ENCODE results near the gene AFAP1. TPM values are rescaled to one million over a fixed set of nuclear protein-coding genes. Genes with fewer than 3 reads are reported as not detected.

Gene AFAP1
- total and polyA plus RNA-seq, 8 donors, result 23.6 to 31.4 (median 27.4) TPM

DNA sequence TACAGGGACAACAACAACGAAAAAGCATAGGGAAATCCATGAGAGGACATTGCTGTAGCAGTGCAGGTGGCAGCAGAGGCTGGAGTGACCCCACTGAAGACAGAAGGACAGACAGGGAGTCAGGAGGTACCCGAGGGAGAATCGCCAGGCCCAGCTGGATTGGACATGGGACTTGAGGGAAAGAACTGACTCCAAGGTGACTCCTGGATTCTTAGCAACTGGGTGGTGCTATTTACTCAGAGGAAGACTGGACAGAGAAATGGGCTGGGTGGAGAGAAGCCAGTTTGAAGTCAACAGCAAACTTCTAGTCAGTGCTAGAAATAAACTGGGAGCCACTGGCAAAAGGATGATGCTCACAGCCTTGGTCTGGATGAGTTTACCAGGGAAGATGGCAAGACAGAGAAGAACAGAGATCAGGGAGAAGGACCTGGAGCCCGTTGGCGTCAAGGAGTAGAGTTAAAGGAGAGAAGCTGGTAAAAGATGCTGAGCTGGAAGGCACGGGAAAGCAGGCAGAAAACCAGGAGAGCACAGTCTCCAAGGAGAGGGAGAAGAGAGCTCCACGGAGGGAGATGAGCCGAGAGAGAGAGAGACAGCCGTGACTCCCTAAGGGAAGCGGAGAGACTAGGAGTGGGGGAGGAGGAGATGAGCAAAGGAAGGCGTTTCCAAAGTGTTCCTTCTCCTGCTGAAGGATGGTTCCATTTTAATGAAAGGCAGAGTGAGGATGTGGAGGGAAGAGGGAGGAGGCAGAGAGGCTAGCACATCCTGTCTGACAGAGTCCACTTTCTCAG, 119.4 kb downstream of the AFAP1 start:
- no peak for DNase-seq
- Histone ChIP-seq H3K9me3 (no peaks in the 10 kb centered on the region), H3K36me3 (peaks cover 0 to 22% of the 10 kb centered on the region in 2 donors), H3K27me3 (no peaks in the 10 kb centered on the region), H3K4me3 (no peak overlapping the region), H3K27ac (peak overlapping the region in 1 of 2 donors; percentile 13), H3K4me1 (peaks cover 6 to 10% of the 10 kb centered on the region in 2 donors)
- ATAC-seq, result no peak
- intact Hi-C loops (cut with DNase I), result no loop called here
- TF ChIP-seq, protein P1, sequence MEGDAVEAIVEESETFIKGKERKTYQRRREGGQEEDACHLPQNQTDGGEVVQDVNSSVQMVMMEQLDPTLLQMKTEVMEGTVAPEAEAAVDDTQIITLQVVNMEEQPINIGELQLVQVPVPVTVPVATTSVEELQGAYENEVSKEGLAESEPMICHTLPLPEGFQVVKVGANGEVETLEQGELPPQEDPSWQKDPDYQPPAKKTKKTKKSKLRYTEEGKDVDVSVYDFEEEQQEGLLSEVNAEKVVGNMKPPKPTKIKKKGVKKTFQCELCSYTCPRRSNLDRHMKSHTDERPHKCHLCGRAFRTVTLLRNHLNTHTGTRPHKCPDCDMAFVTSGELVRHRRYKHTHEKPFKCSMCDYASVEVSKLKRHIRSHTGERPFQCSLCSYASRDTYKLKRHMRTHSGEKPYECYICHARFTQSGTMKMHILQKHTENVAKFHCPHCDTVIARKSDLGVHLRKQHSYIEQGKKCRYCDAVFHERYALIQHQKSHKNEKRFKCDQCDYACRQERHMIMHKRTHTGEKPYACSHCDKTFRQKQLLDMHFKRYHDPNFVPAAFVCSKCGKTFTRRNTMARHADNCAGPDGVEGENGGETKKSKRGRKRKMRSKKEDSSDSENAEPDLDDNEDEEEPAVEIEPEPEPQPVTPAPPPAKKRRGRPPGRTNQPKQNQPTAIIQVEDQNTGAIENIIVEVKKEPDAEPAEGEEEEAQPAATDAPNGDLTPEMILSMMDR (IDR thresholded peaks at IDR 0.05), result no peak

- intact Hi-C loops (cut with DNase I), result no loop called here
Measured at GRCh38 chr4:7819446-7819845, 120.2 kb downstream of the AFAP1 start.

DNA sequence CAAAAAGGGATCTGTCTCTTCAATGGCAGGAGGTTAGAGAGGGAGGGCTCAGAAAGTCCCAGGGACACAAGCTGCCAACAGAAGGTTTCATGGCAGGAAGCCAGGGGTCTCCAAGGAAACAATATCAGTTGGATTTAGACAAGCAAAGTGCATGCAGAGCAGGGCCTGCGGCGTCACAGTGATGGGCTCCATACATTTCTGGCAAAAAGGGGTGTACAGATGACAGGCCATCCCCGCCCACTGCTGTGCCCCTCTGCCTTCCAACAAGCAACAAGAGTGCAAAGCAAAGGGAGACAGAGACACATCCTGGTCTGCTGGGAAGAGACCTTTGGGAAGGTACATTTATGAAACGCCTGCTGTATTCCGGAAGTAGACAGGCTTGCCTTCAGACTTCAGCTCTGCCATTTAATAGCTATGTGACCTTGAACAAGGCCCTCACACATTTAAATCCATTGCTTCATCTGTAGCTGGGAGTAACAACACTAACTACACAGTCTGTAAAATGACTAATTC, 121.2 kb downstream of the AFAP1 start:
- H3K36me3 ChIP-seq, result peaks cover 0 to 34% of the 10 kb centered on the region in 2 donors
- H3K27me3 ChIP-seq, result no peaks in the 10 kb centered on the region
- ATAC-seq, result no peak
- DNase-seq, result peak in 1 of 4 donors; percentile 85
- intact Hi-C loops (cut with DNase I), result no loop called here
- TF ChIP-seq, protein P1 (IDR thresholded peaks at IDR 0.05), result no peak
- H3K9me3 ChIP-seq, result no peaks in the 10 kb centered on the region
- H3K27ac ChIP-seq, result no peak overlapping the region
- no peak overlapping the region for H3K4me3 ChIP-seq
- H3K4me1 ChIP-seq, result peaks cover 2 to 6% of the 10 kb centered on the region in 2 donors

More at GRCh38 chr4:7819446-7819845, 120.2 kb downstream of the AFAP1 start:
- TF ChIP-seq, protein P1 (IDR thresholded peaks at IDR 0.05), result no peak
- H3K4me1 ChIP-seq, result peaks cover 6 to 10% of the 10 kb centered on the region in 2 donors
- DNase-seq (no peak), ATAC-seq (no peak)
- H3K4me3 ChIP-seq, result no peak overlapping the region
- H3K27me3 ChIP-seq, result no peaks in the 10 kb centered on the region
- no peaks in the 10 kb centered on the region for H3K9me3 ChIP-seq
- H3K36me3 ChIP-seq, result peaks cover 0 to 30% of the 10 kb centered on the region in 2 donors
- no peak overlapping the region for H3K27ac ChIP-seq

DNA sequence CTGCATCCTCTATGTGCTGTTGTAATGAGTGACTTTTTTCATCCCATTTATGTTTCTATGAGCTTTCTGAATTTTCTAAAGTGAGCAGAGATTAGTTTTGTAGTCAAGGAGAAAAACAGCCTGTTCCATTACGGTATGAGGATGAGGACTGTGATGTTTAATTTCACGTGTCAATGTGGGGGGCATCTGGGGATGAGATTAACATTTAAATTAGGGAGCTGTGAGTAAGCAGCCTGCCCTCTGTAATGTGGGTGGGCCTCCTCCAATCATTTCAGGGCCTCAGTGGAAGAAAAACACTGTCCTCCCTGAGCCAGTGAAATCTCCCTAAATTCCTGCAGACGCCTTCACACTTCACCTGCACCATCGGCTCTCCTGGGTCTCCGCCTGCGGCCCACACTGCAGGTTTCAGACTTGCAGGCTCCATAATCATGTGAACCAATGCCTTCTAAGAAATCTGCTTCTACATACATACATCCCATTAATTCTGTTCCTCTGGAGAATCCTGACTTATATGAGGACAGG, 121.7 kb downstream of the AFAP1 start:
- peaks cover 0 to 34% of the 10 kb centered on the region in 2 donors for H3K36me3 ChIP-seq
- peaks cover 0 to 2% of the 10 kb centered on the region in 2 donors for H3K4me1 ChIP-seq
- TF ChIP-seq, protein P1 (IDR thresholded peaks at IDR 0.05), result no peak
- no peaks in the 10 kb centered on the region for H3K9me3 ChIP-seq
- no peak overlapping the region for H3K4me3 ChIP-seq
- DNase-seq (no peak), ATAC-seq (no peak)
- H3K27ac ChIP-seq, result no peak overlapping the region
- no peaks in the 10 kb centered on the region for H3K27me3 ChIP-seq
- intact Hi-C loops (cut with DNase I), result no loop called here

DNA sequence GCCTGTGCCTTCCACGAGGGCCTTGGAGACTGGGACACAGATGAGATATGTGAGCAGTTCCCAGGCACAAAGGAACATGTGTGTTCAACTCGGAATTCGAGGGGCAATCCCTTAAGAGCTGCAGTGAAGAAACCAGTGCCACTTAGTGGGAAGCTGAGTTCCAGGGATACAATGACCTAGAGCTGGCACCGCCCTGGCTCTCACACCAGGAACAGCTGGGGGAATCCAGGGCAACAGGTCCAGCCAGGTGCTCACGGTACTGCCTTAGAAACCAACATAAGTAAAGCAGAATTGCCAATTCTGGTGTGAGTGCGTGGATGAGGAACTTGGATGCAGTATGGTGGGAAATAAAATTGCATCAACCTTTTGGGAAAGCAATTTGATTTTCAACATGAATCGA, 122.9 kb downstream of the AFAP1 start:
- intact Hi-C loops (cut with DNase I), result no loop called here
- Histone ChIP-seq H3K27me3 (no peaks in the 10 kb centered on the region), H3K4me3 (no peak overlapping the region), H3K36me3 (peaks cover 0 to 34% of the 10 kb centered on the region in 2 donors), H3K9me3 (no peaks in the 10 kb centered on the region), H3K4me1 (peaks cover 0 to 2% of the 10 kb centered on the region in 2 donors), H3K27ac (no peak overlapping the region)
- DNase-seq (peak in 1 of 4 donors; percentile 61), ATAC-seq (no peak)
- TF ChIP-seq, protein P1 (IDR thresholded peaks at IDR 0.05), result no peak

Data from left lung (tissue), 10 donors.